H1 (cell line): ENCODE results near the gene LIPA. TPM values are rescaled to one million over a fixed set of nuclear protein-coding genes. Genes with fewer than 3 reads are reported as not detected.

ENCODE experiments used
- CTCF ChIA-PET: fragments of 300-600 bp; sonication (Branson Sonifier 250); formaldehyde crosslinking; loops from one replicate; lab custom pipeline; 2021; ENCODE audit not compliant: partially characterized antibody; lab: Charles Lee
- POLR2A ChIA-PET: fragments of 300-600 bp; sonication (Branson Sonifier 250); formaldehyde crosslinking; loops from one replicate; lab custom pipeline; 2021; ENCODE audit warnings: inconsistent platforms; ENCODE audit not compliant: partially characterized antibody; lab: Charles Lee
- DNase-seq, 2 experiments: peaks; one replicate each; pipeline versions ENCODE4 v3.0.0 to v3.0.0-alpha.2; 2010 to 2022; ENCODE audit warnings: low spot score in 2 of 2, low read depth in 1 of 2, mixed read lengths in 1 of 2
- FAIRE-seq: peaks from 2 replicates; lab custom pipeline; 2011; peaks lifted over from hg19 to GRCh38; lab: Jason Lieb, UNC
- H2AFZ ChIP-seq: 2 replicates; pipeline ENCODE4 v1.8.1; 2012; ENCODE audit warnings: low read length, inconsistent platforms
- H2AK5ac ChIP-seq: 2 replicates; pipeline ENCODE4 v1.6.1; 2013; ENCODE audit warnings: low read depth, low read length
- H2BK120ac ChIP-seq: replicated peaks from 2 replicates; pipeline ENCODE3; 2013; ENCODE audit warnings: low read depth, low read length, inconsistent platforms
- H2BK12ac ChIP-seq: 2 replicates; pipeline ENCODE4 v1.6.1; 2013; ENCODE audit warnings: low read depth, low read length
- H2BK15ac ChIP-seq: 2 replicates; pipeline ENCODE4 v1.6.1; 2013; ENCODE audit warnings: low read length
- H2BK20ac ChIP-seq: 2 replicates; pipeline ENCODE4 v1.6.1; 2013; ENCODE audit warnings: low read length
- H2BK5ac ChIP-seq: 2 replicates; pipeline ENCODE4 v1.6.1; 2013; ENCODE audit warnings: low read depth, low read length
- H3K14ac ChIP-seq: 2 replicates; pipeline ENCODE4 v1.6.1; 2013; ENCODE audit warnings: inconsistent platforms; ENCODE audit not compliant: insufficient read length
- H3K18ac ChIP-seq: 2 replicates; pipeline ENCODE4 v1.6.1; 2013; ENCODE audit warnings: low read length; ENCODE audit errors: extremely low read depth
- H3K23ac ChIP-seq: 2 replicates; pipeline ENCODE4 v1.6.1; 2013; ENCODE audit warnings: inconsistent platforms; ENCODE audit not compliant: insufficient read length
- H3K23me2 ChIP-seq: 2 replicates; pipeline ENCODE4 v1.6.1; 2013; ENCODE audit warnings: low read depth, low read length
- H3K27ac ChIP-seq: 2 replicates; pipeline ENCODE4 v1.6.1; 2011; ENCODE audit warnings: low read depth, low read length, inconsistent platforms
- H3K27me3 ChIP-seq, 4 experiments: replicated peaks in 1 of 4; 1 replicate in 1 of 4; 2 replicates in 3 of 4; pipeline versions ENCODE4 v1.6.1 to v1.8.1; 2011 to 2013; ENCODE audit warnings: low read length in 3 of 4, mild to moderate bottlenecking in 3 of 4, inconsistent platforms in 2 of 4, mixed read lengths in 2 of 4, moderate library complexity in 1 of 4; ENCODE audit not compliant: control insufficient read depth in 3 of 4, insufficient read depth in 3 of 4; ENCODE audit errors: extremely low read depth in 1 of 4
- H3K36me3 ChIP-seq, 4 experiments: 2 replicates each; pipeline versions ENCODE4 v1.6.1 to v1.8.1; 2011 to 2013; ENCODE audit warnings: mild to moderate bottlenecking in 4 of 4, low read length in 3 of 4, moderate library complexity in 2 of 4, control low read depth in 1 of 4, inconsistent platforms in 1 of 4; ENCODE audit not compliant: insufficient read depth in 4 of 4, control insufficient read depth in 2 of 4
- H3K4ac ChIP-seq: replicated peaks from 2 replicates; pipeline ENCODE3; 2013; ENCODE audit warnings: low read length, low read depth, mixed read lengths, inconsistent platforms; ENCODE audit not compliant: insufficient read length
- H3K4me1 ChIP-seq, 4 experiments: replicated peaks in 1 of 4; 1 replicate in 1 of 4; 2 replicates in 3 of 4; pipeline versions ENCODE4 v1.6.1 to v1.8.1; 2011 to 2013; ENCODE audit warnings: low read length in 3 of 4, inconsistent platforms in 2 of 4, mixed read lengths in 1 of 4; ENCODE audit not compliant: insufficient read depth in 4 of 4, control insufficient read depth in 3 of 4
- H3K4me2 ChIP-seq, 2 experiments: 2 replicates each; pipeline versions ENCODE4 v1.6.1 to v1.8.1; 2011 to 2013; ENCODE audit warnings: low read depth in 2 of 2, low read length in 2 of 2, control low read depth in 1 of 2, inconsistent platforms in 1 of 2, mild to moderate bottlenecking in 1 of 2; ENCODE audit not compliant: insufficient read depth in 1 of 2
- H3K4me3 ChIP-seq, 4 experiments: fragments of 200-600, 300-600 bp in 1 of 4; sonication (generic), shearing (Covaris generic), sonication (Bioruptor Twin) in 1 of 4; 2 replicates each; pipeline versions ENCODE4 v1.5.1 to v1.8.1; 2011 to 2016; ENCODE audit warnings: low read length in 4 of 4, low read depth in 3 of 4, control low read depth in 2 of 4, inconsistent platforms in 2 of 4, mild to moderate bottlenecking in 2 of 4, mixed read lengths in 1 of 4, moderate library complexity in 1 of 4; ENCODE audit not compliant: insufficient read depth in 2 of 4; ENCODE audit errors: extremely low read depth in 1 of 4
- H3K56ac ChIP-seq: replicated peaks from 2 replicates; pipeline ENCODE3; 2013; ENCODE audit warnings: low read depth, mild to moderate bottlenecking, mixed read lengths, low read length, inconsistent platforms; ENCODE audit not compliant: insufficient read length
- H3K79me1 ChIP-seq: 2 replicates; pipeline ENCODE4 v1.6.1; 2013; ENCODE audit warnings: low read depth, low read length, control low read depth
- H3K79me2 ChIP-seq, 2 experiments: 2 replicates each; pipeline versions ENCODE4 v1.6.1 to v1.8.1; 2012 to 2013; ENCODE audit warnings: low read length in 2 of 2, mild to moderate bottlenecking in 2 of 2, inconsistent platforms in 1 of 2; ENCODE audit not compliant: insufficient read depth in 2 of 2, control insufficient read depth in 1 of 2
- H3K9ac ChIP-seq, 4 experiments: replicated peaks in 1 of 4; 1 replicate in 1 of 4; 2 replicates in 3 of 4; pipeline versions ENCODE4 v1.6.1 to v1.8.1; 2011 to 2013; ENCODE audit warnings: low read depth in 3 of 4, low read length in 3 of 4, control low read depth in 2 of 4, mild to moderate bottlenecking in 2 of 4, moderate library complexity in 2 of 4, inconsistent platforms in 1 of 4; ENCODE audit errors: extremely low read depth in 1 of 4
- H3K9me3 ChIP-seq, 2 experiments: 2 replicates each; pipeline versions ENCODE4 v1.6.1 to v1.8.1; 2012 to 2013; ENCODE audit warnings: mild to moderate bottlenecking in 2 of 2, moderate library complexity in 2 of 2, control low read depth in 1 of 2, inconsistent platforms in 1 of 2, low read depth in 1 of 2, low read length in 1 of 2, mixed read lengths in 1 of 2; ENCODE audit not compliant: insufficient read depth in 2 of 2
- H4K20me1 ChIP-seq, 2 experiments: replicated peaks in 1 of 2; 2 replicates each; pipeline versions ENCODE3 to v1.8.1; 2011 to 2013; ENCODE audit warnings: inconsistent platforms in 2 of 2, low read length in 2 of 2, mild to moderate bottlenecking in 1 of 2; ENCODE audit not compliant: insufficient read depth in 2 of 2, control insufficient read depth in 1 of 2
- H4K5ac ChIP-seq: 2 replicates; pipeline ENCODE4 v1.6.1; 2013; ENCODE audit warnings: low read length, low read depth, mixed read lengths, inconsistent platforms; ENCODE audit not compliant: insufficient read length
- H4K8ac ChIP-seq: 2 replicates; pipeline ENCODE4 v1.8.0; 2013; ENCODE audit warnings: mild to moderate bottlenecking, moderate library complexity, low read length, inconsistent platforms; ENCODE audit not compliant: insufficient read depth; ENCODE audit errors: extremely low read depth
- H4K91ac ChIP-seq: replicated peaks from 2 replicates; pipeline ENCODE3; 2013; ENCODE audit warnings: low read length, mixed read lengths, inconsistent platforms; ENCODE audit not compliant: insufficient read length
- CBX8 ChIP-seq: fragments of 300-800, 300-1000 bp; sonication (generic); IDR thresholded peaks from 2 replicates; pipeline ENCODE4 v1.7.1; 2016; ENCODE audit warnings: low read depth, low read length, borderline replicate concordance
- EGR1 ChIP-seq: IDR thresholded peaks from 2 replicates; pipeline ENCODE4 v1.6.1; 2011; ENCODE audit warnings: low read depth, low read length, borderline replicate concordance
- MAFK ChIP-seq: IDR thresholded peaks from 2 replicates; pipeline ENCODE4 v1.6.1; 2012; ENCODE audit warnings: low read depth, mild to moderate bottlenecking, improper control_type of control experiment, low read length
- RBBP5 ChIP-seq: IDR thresholded peaks from 2 replicates; pipeline ENCODE4 v1.7.1; 2012; ENCODE audit warnings: low read depth, mild to moderate bottlenecking, inconsistent platforms, low read length, moderate library complexity, borderline replicate concordance
- RNF2 ChIP-seq: fragments of 200-900, 300-1000 bp; sonication (generic); IDR thresholded peaks from 2 replicates; pipeline ENCODE4 v1.7.1; 2016; ENCODE audit warnings: borderline replicate concordance, low read depth, mild to moderate bottlenecking, antibody characterized with exemption, low read length; ENCODE audit not compliant: poor library complexity, severe bottlenecking; ENCODE audit errors: missing control alignments
- SP1 ChIP-seq: IDR thresholded peaks from 2 replicates; pipeline ENCODE4 v1.6.1; 2011; ENCODE audit warnings: low read depth, low read length
- YY1 ChIP-seq: IDR thresholded peaks from 2 replicates; pipeline ENCODE4 v1.6.1; 2011; ENCODE audit warnings: low read depth, mild to moderate bottlenecking, low read length
- polyA plus RNA-seq, 7 experiments: library from polyadenylated mRNA; depleted of rRNA in 3 of 7; stranded (reverse) in 5 of 7; unstranded in 2 of 7; fragments of >200 nt in 5 of 7; fragments of 200-250 nt in 2 of 7; gene quantifications; 1 replicate in 5 of 7; 2 replicates in 1 of 7; 4 replicates in 1 of 7; pipeline versions ENCODE4 v1.2.1 to v1.2.3, GENCODE V29; 2011 to 2013; ENCODE audit warnings: missing spikeins in 2 of 7, mixed read lengths in 2 of 7
- total RNA-seq: library from RNA; stranded (reverse); fragmentation: NEBNext Ultra II Directional; extraction: Animal tissue kit (Norgen Biotek cat#: 25700); gene quantifications from 2 replicates; pipeline ENCODE4 v1.2.1, GENCODE V29; 2021
- TF ChIP-seq, protein P1 (sequence below), 3 experiments: IDR thresholded peaks; 1 replicate in 2 of 3; 2 replicates in 1 of 3; pipeline versions ENCODE4 v1.5.1 to v1.6.1; 2011; ENCODE audit warnings: low read length in 3 of 3, mild to moderate bottlenecking in 3 of 3, inconsistent platforms in 2 of 3, low read depth in 1 of 3, moderate library complexity in 1 of 3; ENCODE audit not compliant: insufficient read depth in 1 of 3; ENCODE audit errors: control extremely low read depth in 1 of 3

The LIPA gene
- total and polyA plus RNA-seq, 2 of the 8 experiments (the other 6 are each of a cell fraction or from before 2014, with no cell fraction given): 18.1 to 32.4 TPM

DNA sequence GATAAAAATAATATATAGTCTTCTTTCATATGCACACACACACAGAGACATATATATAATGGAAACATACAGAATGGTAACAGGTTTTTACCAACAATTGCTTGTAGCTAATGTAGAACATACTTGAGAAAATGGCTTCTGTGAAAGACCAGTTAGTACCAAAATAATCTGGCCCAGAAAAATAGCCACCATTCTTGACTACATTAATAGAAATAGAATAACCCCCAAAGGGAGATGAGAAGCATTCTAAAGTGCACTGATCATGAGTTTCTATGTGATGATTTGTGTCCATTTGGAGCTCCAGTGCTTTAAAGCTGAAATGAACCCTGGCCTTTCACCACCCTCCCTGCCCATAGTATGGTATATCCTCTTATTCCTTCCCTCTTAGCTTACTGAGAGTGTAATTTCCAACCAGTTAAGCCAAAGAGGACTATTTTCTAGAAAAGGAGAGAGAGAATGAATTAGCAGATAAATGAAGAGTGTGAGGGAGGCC lies 27.4 kb upstream of the LIPA start:
- TF ChIP-seq RBBP5 (no peak), SP1 (no peak), RNF2 (no peak), CBX8 (no peak), EGR1 (no peak), YY1 (no peak), MAFK (no peak)
- TF ChIP-seq, protein P1, sequence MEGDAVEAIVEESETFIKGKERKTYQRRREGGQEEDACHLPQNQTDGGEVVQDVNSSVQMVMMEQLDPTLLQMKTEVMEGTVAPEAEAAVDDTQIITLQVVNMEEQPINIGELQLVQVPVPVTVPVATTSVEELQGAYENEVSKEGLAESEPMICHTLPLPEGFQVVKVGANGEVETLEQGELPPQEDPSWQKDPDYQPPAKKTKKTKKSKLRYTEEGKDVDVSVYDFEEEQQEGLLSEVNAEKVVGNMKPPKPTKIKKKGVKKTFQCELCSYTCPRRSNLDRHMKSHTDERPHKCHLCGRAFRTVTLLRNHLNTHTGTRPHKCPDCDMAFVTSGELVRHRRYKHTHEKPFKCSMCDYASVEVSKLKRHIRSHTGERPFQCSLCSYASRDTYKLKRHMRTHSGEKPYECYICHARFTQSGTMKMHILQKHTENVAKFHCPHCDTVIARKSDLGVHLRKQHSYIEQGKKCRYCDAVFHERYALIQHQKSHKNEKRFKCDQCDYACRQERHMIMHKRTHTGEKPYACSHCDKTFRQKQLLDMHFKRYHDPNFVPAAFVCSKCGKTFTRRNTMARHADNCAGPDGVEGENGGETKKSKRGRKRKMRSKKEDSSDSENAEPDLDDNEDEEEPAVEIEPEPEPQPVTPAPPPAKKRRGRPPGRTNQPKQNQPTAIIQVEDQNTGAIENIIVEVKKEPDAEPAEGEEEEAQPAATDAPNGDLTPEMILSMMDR (IDR thresholded peaks at IDR 0.05; ENCODE audit: control extremely low read depth in 1 of 3, insufficient read depth in 1 of 3, low read depth in 1 of 3, low read length in 3 of 3): no peak

More for the DNA sequence above, 27.4 kb upstream of the LIPA start:
- Histone ChIP-seq H3K27ac (no peak overlapping the region), H3K79me2 (no peaks in the 10 kb centered on the region), H2BK5ac (no peak overlapping the region), H3K9me3 (no peaks in the 10 kb centered on the region), H2BK12ac (no peak overlapping the region), H4K8ac (no peak overlapping the region), H4K20me1 (no peaks in the 10 kb centered on the region), H3K4me1 (peaks cover 0 to 5% (median 3%) of the 10 kb centered on the region in 4 experiments; a peak in 3 of 7 replicates), H4K5ac (no peak overlapping the region), H2AK5ac (no peak overlapping the region), H2BK15ac (no peak overlapping the region), H3K27me3 (no peaks in the 10 kb centered on the region), H3K14ac (no peak overlapping the region), H2BK120ac (no peak overlapping the region), H3K23ac (no peak overlapping the region), H3K4me3 (no peak overlapping the region), H3K9ac (no peak overlapping the region), H3K23me2 (no peaks in the 10 kb centered on the region), H3K36me3 (no peaks in the 10 kb centered on the region), H3K56ac (no peak overlapping the region), H3K18ac (no peak overlapping the region), H4K91ac (no peak overlapping the region), H3K4me2 (no peak overlapping the region), H3K4ac (no peak overlapping the region), H2AFZ (no peak overlapping the region), H2BK20ac (no peak overlapping the region), H3K79me1 (no peaks in the 10 kb centered on the region)
- ChIA-PET CTCF (interaction anchor here (1.3 kb wide), 1 partner anchor 20 kb away, joined by 3 read pairs; no protein-coding TSS in a partner anchor), POLR2A (no interaction called here)
- no peak for DNase-seq
- no peak for FAIRE-seq
